GM10248 (cell line): ENCODE data around the gene CCDC71L.

Experiments
- CTCF ChIA-PET: fragments of 300-600 bp; sonication (Branson Sonifier 250); formaldehyde crosslinking; extraction: SDS; loops from one replicate; lab custom pipeline; 2021; ENCODE audit warnings: antibody characterized with exemption; lab: Yijun Ruan, JAX
- POLR2A ChIA-PET: fragments of 350-650 bp; sonication (Branson Sonifier 250); formaldehyde crosslinking; extraction: SDS; loops from one replicate; lab custom pipeline; 2020; ENCODE audit warnings: antibody characterized with exemption; lab: Yijun Ruan, JAX
- DNase-seq: peaks from one replicate; pipeline ENCODE4 v3.0.0; 2012; ENCODE audit errors: extremely low spot score
- TF ChIP-seq, protein P1 (sequence below): IDR thresholded peaks from 2 replicates; pipeline ENCODE4 v1.5.1; 2012; ENCODE audit warnings: mild to moderate bottlenecking, low read depth; ENCODE audit errors: extremely low read depth, missing control alignments, control extremely low read depth

The CCDC71L gene

DNA sequence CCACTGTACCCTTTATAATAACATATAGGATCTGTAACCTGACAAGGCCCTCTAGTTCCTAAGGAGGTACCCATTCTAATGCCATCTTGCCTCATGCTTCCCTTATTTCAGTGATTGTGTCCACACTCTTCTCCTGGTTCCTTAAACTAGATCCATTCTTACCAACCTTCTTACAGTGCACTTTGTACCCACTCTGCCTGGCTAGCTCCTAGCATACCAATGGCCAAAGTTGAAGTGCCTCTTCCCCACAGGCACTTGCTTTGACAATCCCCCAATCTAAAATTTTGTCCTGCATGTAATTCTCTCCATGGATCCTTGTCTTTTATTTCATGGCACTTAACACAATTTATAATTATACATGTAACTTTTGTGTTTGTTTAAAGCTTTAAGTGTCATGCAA, 40.9 kb downstream of the CCDC71L start:
- DNase-seq, result no peak
- TF ChIP-seq, protein P1, sequence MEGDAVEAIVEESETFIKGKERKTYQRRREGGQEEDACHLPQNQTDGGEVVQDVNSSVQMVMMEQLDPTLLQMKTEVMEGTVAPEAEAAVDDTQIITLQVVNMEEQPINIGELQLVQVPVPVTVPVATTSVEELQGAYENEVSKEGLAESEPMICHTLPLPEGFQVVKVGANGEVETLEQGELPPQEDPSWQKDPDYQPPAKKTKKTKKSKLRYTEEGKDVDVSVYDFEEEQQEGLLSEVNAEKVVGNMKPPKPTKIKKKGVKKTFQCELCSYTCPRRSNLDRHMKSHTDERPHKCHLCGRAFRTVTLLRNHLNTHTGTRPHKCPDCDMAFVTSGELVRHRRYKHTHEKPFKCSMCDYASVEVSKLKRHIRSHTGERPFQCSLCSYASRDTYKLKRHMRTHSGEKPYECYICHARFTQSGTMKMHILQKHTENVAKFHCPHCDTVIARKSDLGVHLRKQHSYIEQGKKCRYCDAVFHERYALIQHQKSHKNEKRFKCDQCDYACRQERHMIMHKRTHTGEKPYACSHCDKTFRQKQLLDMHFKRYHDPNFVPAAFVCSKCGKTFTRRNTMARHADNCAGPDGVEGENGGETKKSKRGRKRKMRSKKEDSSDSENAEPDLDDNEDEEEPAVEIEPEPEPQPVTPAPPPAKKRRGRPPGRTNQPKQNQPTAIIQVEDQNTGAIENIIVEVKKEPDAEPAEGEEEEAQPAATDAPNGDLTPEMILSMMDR, result no peak
- CTCF ChIA-PET, result interaction anchor here (0.9 to 1.1 kb wide), 2 partner anchors 10 to 21 kb away, joined by 3 read pairs; no protein-coding TSS in a partner anchor
- POLR2A ChIA-PET, result no interaction called here

DNA sequence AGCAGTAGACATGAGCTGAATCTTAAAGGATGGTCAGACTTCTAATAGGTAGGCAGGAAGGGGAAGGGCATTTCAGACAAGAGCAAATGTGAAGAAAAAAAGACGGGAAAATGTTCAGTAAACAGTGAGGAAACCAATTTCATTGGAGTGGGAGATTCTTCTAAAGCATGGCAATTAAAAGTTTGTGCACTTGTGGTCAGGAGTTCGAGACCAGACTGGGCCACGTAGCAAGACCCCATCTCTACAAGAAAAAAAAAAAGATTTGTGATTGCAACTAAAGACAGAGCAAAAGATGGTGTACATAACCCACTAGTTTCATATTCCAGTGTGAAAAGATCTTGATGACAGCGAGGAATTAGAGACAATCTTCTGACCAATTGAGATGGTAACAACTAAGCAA, 41.7 kb downstream of the CCDC71L start:
- CTCF ChIA-PET, result interaction anchor here (0.8 kb wide), 1 partner anchor 10 kb away, joined by 4 read pairs; no protein-coding TSS in a partner anchor
- no peak for DNase-seq

DNA sequence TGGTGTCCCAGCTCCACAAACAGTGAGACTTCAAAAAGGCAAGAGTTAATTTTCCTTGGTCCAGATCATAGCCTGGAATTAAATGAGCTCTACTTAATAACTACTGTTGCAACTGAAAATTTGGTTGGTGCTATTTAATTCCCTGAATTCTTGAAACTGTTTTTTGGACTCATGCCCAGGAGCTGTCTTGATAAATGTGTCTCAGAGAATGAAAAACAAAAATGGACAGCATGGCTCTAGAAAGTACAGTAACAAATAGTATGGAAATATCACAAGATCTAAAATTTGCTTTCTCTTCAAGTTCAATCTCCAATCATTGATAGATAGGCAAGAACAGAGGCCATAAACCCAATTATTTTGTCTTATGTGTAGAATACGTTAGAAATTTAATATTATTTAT, 42.5 kb downstream of the CCDC71L start:
- ChIA-PET POLR2A (no interaction called here), CTCF (interaction anchor here (0.8 kb wide), 1 partner anchor 11 kb away, joined by 4 read pairs; no protein-coding TSS in a partner anchor)
- TF ChIP-seq, protein P1, result no peak
- no peak for DNase-seq

More for the DNA sequence above, 41.7 kb downstream of the CCDC71L start:
- POLR2A ChIA-PET, result no interaction called here
- TF ChIP-seq, protein P1, result no peak

DNA sequence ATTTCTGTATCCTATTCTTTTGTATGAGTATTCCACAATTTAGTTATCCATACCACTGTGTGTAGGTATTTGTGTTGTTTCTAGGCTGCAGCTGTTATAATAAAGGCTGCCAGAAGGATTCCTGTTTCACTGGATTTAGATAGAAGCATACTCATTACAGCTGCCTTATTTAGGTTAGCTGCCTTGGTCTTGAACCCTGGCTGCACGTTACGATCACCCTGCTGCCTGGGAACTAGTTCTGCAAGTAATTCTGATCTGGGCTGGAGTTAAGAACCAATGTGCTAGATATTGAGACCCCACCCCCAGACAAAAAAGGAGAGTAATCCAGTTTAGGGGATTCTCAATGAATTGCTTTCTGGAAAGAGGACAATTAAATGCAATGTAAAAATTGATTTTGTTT, 43.1 kb downstream of the CCDC71L start:
- POLR2A ChIA-PET, result no interaction called here
- TF ChIP-seq, protein P1, result no peak
- no peak for DNase-seq
- CTCF ChIA-PET, result interaction anchor here (0.8 kb wide), 1 partner anchor 18 kb away, joined by 3 read pairs; no protein-coding TSS in a partner anchor

DNA sequence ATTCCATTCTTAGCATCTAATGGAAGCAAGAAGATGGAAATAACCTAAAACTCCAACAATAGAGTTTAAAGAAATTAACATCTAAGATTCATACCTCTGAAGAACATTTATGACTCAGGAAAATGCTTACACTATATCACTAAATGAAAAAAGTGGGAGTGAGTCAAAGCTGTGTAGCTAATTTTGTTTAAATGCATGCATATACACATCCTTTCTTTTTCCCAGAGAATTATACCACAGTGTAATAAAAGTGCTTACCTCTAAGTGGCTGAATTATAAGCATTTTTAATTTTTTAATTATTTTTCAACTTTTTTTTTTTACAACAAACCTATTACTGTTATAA, 44.3 kb downstream of the CCDC71L start:
- ChIA-PET POLR2A (no interaction called here), CTCF (no interaction called here)
- DNase-seq, result no peak
- TF ChIP-seq, protein P1, result no peak

DNA sequence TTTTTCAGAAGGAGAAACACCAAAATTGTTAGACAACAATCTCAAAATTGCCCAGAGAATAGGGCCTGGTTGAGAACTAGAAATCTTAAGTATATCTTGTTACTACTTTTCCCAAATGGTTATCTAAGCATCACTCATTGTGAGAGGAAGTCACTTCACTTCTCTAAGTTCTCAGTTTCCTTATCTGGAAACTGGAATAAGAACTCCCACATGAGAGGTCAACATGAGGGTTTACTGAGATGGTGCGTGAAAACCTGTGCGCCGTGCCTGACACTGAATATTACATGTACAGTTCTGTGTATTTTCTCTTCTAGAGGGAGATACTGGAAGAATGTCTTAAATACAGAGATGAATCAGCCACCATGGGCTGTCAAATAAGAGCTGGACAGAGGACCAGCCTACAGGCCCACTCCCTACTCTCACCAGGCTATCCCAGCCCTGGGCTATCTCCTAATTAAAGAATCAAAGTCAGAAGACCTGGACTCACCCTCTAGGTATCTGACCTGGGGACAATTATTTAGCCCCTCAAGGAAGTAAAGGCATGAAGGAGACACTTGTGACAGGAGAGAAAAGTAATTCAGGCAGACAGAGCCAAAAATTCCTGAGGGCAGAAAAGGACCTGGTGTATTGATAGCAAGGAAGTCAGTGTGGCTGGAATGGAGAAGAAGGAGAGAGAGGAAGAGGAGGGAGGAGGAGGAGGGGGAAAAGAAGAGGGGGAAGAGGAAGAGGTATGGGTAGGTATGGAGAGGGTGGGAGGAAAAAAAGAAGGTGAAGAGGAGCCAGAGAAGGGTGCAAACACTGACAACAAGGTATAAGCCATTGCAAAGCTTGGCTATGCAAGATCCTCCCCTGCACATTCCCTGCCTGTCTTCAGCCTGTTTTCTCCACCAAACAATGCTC, 44.9 kb downstream of the CCDC71L start:
- no peak for DNase-seq
- ChIA-PET CTCF (no interaction called here), POLR2A (no interaction called here)
- TF ChIP-seq, protein P1, result no peak
